Measurements from ENCODE around the gene AHNAK2.

Gene AHNAK2

DNA sequence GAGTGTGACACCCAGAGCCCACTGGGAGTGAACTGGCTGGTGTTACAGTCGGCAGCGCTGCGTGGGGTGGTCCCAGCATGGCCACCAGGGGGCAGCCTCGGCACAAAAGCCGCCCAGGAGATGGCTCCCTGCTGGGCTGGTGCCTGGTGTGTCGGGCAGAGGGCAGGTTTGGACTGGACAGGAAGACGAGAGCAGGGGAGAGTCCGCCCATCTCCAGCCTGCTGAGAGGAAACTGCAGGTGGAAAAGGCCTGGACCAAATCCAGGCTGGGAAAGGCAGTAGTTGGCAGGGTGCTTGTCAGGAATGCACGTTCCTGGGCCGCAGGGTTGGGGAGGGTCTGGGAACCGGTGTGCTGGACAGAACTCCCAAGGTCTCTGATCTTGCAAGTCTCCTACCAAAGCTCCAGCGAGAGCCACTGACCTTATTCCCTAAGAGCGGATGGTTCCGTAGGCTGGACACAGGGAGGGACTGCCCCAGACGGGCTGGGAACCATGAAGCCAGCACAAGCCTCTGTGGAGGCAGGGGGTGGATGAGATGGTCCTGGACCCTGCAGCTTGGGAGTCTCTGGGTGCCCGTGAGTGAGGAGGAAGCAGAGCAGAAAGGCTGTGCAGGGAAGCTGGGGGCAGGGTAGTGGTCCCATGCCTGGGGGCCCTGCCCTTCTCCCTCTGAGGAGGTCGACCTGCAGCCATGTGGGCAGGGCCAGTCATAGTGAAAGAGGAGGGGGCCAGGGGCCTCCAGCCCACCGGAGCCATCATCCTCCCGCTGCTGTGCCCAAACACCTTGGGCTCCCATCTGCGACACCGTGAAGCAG, 1.8 kb downstream of the AHNAK2 start:
- DNase-seq, result peak; percentile 87
- in situ Hi-C loops (cut with HindIII; ENCODE audit: low pct_ligation_motif_present, low pct_unique_long_range_greater_than_20kb, low sequenced_read_pairs), result no loop called here

DNA sequence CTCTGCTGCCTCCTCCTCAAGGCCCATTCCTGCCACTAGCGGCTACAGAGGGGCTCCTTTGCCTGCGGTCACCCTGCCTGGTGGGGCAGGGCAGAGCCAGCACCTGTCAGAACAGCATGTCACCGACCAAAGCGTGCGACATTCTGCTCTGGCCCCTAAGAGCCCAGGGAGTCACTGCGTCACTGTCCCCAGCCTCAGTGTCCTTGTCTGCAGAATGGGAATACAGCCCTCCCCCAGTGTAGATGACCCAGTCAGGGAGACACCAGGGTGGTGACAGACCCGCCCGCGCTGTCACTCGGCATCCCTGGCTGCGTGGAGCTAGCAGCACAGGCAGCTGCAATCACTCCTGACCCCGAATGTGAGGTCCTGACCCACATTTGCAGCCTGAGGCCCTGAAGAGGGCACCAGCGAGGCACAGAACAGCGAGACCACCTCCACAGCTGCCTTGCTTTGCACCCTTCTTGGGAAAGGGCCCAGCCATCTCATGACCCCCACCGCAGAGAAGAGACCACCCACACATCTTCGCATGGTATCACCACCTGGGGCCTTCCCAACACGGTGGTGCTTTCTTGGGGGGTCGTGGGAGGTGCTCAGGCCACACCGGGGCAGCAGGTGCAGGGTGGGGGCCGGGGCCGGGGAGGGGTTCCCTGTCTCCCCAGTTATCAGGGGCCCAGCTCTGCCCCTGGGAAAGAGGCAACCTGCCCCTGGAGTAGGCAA, 2.5 kb downstream of the AHNAK2 start:
- no peak for DNase-seq
- in situ Hi-C loops (cut with HindIII; ENCODE audit: low pct_ligation_motif_present, low pct_unique_long_range_greater_than_20kb, low sequenced_read_pairs), result no loop called here

DNA sequence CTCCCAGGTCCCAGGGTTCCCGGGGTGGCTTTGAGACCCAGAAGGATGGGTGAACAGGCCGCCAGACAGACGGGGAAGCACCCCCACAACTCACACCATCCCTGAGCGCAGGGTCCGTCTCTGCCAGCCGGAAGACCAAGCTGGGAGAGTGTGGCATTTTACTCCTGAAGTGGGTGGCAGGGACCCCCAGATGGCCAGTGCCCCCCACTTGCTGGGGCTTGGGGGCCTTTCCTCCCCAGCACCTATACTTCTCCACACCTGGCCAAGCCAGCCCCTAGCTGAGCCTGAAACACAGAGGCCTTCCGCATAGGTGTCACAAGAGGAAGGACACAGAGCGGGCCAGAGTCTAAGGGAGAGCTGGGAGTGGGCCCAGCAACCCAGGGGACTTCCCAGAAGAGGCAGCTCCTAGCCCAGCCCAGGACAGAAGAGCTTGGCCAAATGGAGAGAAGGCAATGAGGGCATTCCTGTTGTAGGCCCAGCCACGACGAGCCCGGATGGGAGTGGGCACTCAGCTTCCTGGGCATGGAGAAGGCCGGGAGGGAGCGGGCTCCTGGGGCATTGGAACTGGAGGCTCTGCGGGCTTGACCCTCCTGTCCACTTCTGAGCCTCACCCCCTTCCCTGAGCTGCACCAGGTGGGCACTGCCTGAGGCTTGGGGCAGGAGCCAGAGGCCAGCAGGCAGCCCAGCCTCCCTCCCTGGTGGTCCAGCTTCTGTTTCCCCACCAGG, 3.3 kb downstream of the AHNAK2 start:
- DNase-seq, result no peak
- in situ Hi-C loops (cut with HindIII; ENCODE audit: low pct_ligation_motif_present, low pct_unique_long_range_greater_than_20kb, low sequenced_read_pairs), result no loop called here

DNA sequence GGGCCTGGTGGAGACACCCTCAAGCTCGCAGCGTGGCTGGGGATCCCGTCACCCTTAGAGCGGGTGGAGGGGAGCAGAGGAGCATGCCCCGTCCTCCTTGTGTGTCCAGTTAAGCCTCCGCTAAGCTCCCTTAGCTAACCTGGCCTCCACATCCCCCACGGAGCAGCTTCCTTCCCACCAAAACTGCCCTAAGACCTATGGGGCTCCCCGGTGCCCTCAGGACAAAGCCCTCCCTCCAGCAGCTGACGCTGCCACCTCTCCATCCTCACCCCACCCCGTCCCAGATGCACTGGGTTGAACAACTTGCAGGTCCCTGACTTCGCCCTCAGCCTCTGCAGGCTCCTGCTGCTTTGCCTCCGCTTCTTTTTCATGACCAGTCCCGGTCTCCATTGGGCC, 4.0 kb downstream of the AHNAK2 start:
- DNase-seq, result no peak
- in situ Hi-C loops (cut with HindIII; ENCODE audit: low pct_ligation_motif_present, low pct_unique_long_range_greater_than_20kb, low sequenced_read_pairs), result no loop called here

DNA sequence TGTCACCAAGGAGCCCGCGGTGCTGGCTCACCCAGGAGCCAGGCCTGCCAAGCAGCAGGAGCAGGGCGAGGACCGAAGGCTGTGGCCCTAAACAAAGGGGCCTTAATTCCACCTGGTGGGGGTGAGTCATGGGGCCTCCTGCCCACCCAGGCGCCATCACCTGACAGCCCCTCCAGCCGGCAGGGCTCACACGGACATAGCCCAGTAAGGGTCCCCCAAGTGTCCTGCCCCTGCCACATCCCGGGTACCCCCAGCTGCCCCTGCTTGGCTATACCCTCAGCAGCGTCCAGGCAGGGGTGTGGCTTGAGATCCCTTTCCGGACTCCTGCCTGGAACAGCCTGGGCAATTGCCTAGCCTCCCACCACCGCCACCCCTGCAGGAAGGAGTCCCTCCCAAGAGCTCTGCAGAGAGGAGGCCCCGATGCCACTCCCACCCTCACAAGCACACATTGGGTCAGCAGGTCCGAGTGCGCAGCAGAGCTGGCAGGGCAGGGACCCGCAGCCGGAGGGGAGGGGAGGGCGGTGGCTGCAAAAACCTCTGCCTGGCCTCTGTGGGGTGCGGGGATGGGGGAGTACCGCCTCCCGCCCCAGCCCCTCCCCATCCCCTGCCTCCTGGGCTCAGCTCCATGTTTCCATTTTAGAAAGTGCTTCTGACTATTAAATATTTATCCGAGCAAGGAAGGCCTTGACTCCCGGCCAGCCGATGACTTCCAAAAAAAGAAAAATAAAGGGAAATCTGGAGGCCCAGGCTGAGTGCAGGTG, 4.6 kb downstream of the AHNAK2 start:
- in situ Hi-C loops (cut with HindIII; ENCODE audit: low pct_ligation_motif_present, low pct_unique_long_range_greater_than_20kb, low sequenced_read_pairs), result no loop called here
- peak; percentile 82 for DNase-seq

DNA sequence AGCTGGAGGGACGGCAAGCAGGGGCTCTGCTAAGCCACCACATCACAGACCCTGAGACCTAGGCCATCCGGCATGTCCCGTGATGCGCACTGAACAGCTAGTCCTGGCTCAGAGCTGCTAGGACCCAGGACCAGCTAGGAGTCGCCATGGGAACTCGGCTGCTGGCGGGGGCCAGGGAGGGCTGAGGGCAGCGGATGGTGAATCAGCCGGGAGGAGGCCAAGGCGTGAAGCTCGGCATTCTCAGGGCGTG, 5.1 kb downstream of the AHNAK2 start:
- in situ Hi-C loops (cut with HindIII; ENCODE audit: low pct_ligation_motif_present, low pct_unique_long_range_greater_than_20kb, low sequenced_read_pairs), result no loop called here
- DNase-seq, result peak; percentile 96

DNA sequence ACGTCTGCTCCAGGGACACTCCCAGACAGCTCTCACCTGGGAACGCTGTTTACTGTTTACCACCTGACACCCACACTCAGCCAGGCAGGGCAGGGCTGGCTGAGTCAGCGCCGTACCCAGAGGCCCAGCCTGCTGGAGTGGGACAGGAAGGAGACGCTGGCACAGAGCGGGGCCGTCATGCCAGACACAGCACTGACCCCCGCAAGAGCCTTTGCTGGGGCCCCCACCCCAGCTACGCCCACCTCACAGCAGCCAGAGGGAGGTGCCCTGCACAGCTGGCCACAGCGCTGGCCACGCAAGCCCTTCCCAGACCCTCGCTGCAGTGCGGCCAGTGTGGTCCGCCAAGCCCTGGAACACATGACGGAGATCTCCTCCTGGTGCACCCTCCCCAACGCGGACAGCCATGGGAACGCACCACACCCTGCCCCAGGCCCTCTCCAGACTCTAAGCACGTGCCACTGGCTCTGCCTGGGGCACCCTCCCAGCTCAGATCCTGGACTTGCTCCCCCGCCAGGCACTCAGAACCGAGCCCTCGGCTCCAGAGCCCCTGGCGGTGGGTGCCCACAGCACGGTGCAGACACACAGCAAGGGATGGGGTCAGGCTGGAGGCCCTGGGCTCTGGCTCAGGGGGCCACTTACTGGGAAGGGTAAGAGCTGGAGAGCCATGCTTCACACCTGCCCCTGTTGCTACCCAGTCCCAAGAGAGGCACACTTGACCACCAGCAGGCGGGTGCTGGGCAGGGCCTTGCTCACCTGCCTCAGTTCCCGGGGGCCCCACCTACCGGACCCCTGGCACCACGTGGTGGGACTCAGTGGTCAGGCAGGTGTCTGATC, 5.7 kb downstream of the AHNAK2 start:
- peak; percentile 60 for DNase-seq
- in situ Hi-C loops (cut with HindIII; ENCODE audit: low pct_ligation_motif_present, low pct_unique_long_range_greater_than_20kb, low sequenced_read_pairs), result no loop called here

DNA sequence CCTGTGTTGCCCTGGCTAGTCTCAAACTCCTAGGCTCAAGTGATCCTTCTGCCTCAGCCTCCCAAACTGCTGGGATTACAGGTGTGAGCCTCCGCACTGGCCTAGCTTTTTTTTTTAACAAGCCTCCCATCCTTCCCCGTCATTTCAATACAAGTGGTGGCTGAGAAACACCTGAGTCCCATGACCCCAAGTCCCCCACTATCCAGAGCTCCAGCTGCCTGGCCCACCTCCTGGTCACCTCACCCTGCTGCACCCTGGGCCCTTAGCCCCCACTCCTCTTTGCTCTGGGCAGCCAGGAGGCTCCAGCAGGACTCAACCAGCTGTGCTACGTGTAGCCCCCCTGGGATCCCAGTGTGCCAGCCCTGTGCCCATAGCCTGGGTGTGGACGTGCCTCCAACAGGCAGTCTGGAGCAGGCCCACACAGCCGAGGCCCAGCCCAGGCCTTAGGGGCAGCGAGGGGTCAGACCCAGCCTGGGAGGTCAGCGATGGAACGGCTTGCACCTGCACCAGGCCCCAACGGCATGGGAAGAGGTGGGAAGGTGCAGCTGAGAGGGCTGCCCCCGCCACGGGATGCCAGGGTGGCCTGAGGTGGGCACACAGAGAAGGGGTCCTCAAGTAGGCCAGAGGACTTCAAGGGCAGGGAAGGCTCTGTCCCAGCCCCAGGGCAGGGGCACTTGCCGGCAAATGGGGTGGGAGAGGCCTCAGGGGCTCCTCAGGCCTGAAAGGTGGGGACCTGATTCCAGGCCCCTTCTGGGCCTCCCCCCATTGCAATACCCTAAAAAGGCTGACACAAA, 6.5 kb downstream of the AHNAK2 start:
- in situ Hi-C loops (cut with HindIII; ENCODE audit: low pct_ligation_motif_present, low pct_unique_long_range_greater_than_20kb, low sequenced_read_pairs), result no loop called here
- no peak for DNase-seq

DNA sequence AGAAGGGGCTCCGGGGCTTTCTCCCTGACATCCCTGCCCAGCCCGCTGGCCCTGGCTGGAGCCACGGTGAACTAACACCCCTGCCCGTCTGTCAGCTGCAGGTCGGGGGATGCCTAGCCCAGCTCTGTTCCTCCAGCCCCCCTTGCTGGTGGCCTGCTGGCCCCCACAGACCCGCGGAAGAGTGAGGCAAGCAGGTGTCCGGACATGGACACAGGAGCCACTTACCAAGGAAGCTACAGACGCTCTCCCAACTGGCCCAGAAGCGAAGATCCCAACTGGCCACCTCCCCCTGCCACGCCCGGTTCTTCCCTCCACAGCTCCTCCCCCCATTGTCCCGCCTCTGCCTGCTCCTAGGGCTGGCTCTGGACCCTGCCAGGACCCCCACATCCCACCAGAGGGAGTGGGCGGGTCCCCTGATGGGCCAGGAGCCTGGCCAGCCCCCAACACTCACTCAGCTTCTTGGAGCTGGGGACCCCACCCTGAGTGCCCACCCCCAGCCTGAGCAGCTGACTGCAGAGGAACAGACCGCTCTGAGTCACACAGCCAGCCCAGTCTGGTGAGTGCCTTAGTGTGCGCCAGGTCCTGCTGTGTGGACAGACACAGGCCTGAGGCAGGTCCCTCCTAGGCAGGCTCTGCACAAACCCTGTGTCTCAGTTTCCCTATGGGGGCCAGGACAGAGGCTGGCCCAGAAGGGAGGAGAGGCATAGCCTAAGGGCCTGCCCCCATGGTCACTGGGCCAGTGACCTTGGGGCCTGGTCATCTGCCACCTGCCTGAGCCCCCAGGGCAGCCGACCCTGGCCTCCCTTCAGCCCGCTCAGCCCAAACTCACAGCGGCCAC, 7.7 kb downstream of the AHNAK2 start:
- in situ Hi-C loops (cut with HindIII; ENCODE audit: low pct_ligation_motif_present, low pct_unique_long_range_greater_than_20kb, low sequenced_read_pairs), result no loop called here
- peak; percentile 79 for DNase-seq

DNA sequence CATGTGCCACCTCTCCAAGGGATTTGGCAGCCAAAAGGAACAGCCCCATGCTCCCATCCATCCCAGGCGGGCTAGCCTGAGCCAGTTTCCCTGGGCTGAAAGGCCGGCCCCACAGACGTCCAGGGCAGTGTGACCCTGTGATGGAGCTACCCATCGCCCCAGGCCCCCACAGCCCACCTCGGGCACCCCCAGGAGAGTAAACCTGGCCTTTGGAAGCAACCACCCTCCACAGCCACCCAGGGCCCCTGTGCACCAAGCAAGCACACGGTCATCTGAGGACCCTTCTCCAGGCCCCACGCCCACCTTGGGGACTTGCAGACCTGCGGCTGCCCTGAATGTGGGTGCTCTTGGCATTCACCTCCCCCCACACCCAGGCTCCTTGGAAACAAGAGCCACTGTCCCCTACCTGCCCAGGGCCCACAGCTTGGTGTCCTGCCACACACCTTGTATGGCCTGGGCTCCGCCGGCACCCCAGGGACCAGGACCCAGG, 8.4 kb downstream of the AHNAK2 start:
- in situ Hi-C loops (cut with HindIII; ENCODE audit: low pct_ligation_motif_present, low pct_unique_long_range_greater_than_20kb, low sequenced_read_pairs), result no loop called here

DNA sequence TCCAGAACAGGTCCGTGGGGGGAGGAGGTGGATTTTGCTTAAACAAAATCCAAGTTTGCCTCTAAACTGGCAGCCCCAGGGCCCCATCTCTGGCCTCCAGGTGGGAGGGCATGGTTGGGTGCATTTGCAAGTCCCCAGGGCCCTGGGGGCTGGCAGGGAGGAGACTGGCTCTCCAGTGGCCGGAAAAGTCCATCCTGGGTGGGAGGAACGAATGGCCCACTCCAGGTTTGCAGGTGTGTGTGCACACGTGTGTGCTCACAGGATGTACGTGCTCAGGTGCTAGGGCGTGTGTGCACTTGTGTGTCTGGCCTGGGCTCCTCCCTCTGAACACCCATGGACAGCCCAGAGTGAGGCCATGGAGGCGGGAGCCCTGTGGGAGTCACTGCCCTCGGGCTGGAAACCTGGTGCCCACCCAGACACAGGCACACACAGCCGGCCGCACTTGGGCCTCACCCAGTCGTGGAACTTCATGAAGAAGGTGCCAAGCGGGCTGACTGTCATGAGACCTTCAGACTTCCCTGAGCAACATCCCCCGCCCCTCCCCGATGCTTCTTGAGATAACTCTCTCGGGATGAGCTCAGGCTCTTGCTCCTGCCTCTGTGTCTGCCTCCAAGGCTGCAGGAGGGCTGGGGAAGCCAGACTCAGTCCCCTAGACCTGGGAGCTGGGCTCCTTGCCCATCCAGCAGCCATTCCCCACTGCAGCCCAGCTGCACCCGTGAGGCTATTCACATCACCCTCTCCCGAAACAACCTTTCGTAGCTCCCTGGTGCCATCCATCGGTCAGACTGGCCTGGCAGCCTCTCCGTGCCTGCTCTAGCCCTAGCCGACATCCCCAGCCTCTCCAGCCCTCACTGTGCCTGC, 9.4 kb downstream of the AHNAK2 start:
- peak; percentile 15 for DNase-seq
- in situ Hi-C loops (cut with HindIII; ENCODE audit: low pct_ligation_motif_present, low pct_unique_long_range_greater_than_20kb, low sequenced_read_pairs), result no loop called here

More for the DNA sequence above, 8.4 kb downstream of the AHNAK2 start:
- no peak for DNase-seq

DNA sequence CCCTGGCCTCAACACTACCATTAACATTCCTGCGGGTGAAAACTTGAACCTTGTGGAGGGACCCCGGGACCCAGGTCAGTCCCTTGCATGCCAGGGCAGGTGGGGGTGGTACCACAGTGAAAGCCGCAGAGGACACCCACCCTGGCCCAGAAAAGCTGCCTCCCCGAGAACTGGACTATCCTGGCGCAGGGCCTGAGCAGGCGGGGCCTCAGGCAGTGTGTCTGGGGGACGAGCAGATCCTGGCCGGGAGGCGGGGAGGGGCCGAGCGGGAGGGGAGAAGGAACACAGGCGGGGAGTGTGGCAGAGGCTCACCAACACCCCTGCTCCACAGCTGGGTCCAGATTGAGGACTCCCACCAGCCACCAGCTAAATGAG, 10.0 kb downstream of the AHNAK2 start:
- in situ Hi-C loops (cut with HindIII; ENCODE audit: low pct_ligation_motif_present, low pct_unique_long_range_greater_than_20kb, low sequenced_read_pairs), result no loop called here

DNA sequence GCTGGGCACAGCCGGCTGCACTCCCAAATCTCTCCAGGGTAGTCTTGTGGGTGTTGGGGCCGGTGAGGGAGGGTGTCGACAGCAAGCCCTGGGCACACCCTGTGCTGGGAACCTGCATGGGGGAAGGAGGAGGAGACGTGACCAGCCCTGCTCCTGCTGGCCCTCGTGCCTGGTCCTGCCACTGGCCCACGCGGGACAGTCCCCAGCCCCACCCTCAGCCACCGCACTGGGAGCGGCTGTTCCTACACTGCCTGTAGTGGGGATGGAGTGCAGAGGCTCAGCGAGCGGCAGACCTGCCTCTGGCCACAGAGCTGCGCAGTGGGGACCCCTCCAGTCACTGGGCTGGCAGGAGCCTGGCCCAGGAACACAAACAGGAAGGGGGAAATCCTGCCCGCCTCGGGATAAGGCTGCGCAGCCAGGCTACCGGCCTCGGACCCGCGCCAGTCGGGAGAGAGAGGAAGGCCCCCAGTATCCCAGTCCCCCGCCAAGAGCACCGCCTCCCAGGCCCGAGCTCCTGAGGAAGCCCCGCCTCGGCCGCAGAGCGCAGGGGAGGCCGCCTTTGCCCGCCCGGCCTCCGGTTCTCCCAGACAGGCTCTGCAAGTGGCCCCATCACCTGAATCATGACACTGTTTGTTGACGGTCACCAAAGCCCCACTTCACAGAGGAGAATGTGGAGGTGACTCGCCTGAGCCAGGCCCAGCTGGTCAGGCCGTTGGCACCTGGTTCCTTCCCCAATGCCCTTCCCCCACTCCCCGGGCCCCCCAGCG, 10.6 kb downstream of the AHNAK2 start:
- no peak for DNase-seq
- in situ Hi-C loops (cut with HindIII; ENCODE audit: low pct_ligation_motif_present, low pct_unique_long_range_greater_than_20kb, low sequenced_read_pairs), result no loop called here

More for the DNA sequence above, 10.0 kb downstream of the AHNAK2 start:
- DNase-seq, result no peak

DNA sequence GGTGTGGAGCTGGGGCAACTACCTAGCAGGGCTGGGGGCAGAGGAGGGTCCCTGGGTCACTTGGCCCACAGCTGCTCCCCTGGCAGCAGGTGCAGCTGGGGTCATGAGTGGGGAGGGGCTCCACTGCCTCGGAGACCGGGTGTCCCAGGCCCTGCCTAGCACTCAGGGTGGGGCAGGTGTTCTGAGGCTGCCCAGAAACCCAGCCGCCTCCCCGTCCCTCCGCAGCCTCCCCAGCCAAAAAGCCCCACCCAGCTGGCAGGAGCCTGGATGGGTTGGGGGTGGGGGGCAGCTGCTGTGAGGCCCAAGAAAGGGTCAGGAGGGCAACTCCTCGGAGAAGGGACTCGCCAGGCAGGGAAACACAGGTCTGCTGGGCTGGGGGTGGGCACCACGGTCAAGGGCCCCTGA, 11.2 kb downstream of the AHNAK2 start:
- no peak for DNase-seq
- in situ Hi-C loops (cut with HindIII; ENCODE audit: low pct_ligation_motif_present, low pct_unique_long_range_greater_than_20kb, low sequenced_read_pairs), result no loop called here

DNA sequence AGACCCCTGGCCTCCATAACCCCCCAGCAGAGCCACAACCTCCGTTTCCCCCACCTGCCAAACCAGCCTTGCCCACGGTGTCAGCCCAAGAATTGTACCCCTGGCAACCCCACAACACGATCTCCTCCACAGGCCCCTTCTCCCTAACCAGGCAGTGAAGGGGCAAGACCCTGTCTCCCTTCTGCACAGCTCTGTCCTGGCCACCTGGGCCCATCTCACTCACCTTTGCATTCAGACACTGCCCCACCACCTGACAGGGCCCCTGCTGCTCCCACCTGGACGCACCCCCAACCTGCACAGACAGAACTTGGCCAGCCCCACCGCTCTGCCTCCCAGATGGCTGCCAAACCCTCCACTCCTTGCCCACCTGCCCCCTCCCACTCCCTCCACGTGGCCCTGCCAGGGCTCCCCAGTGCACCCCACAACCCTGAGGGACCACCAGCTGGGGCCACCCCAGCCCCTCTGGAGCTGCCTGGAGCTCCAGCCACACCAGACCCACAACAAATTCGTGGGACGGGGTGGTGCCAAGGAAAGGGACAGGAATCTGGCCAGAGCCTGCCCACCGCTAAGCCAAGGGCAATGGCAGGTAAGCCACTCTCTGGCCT, 11.8 kb downstream of the AHNAK2 start:
- in situ Hi-C loops (cut with HindIII; ENCODE audit: low pct_ligation_motif_present, low pct_unique_long_range_greater_than_20kb, low sequenced_read_pairs), result no loop called here
- no peak for DNase-seq
